ENCODE results near the gene RBPMS2.

RBPMS2 gene

DNA sequence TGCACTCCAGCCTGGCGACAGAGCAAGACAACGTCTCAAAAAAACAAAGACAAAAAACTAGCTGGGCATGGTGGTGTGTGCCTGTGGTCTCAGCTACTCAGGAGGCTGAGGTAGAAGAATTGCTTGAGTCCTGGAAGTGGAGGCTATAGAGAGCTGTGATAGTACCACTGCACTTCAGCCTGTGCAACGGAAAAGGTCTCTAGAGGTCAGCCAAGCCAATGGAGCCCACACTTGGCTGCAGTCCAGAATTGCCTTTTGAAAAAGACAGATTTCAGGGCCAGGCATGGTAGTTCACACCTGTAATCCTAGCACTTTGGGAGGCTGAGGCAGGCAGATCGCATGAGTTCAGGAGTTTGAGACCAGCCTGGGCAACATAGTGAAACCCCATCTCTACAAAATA is 8.4 kb upstream of the RBPMS2 start:
- TF ChIP-seq, protein P1, sequence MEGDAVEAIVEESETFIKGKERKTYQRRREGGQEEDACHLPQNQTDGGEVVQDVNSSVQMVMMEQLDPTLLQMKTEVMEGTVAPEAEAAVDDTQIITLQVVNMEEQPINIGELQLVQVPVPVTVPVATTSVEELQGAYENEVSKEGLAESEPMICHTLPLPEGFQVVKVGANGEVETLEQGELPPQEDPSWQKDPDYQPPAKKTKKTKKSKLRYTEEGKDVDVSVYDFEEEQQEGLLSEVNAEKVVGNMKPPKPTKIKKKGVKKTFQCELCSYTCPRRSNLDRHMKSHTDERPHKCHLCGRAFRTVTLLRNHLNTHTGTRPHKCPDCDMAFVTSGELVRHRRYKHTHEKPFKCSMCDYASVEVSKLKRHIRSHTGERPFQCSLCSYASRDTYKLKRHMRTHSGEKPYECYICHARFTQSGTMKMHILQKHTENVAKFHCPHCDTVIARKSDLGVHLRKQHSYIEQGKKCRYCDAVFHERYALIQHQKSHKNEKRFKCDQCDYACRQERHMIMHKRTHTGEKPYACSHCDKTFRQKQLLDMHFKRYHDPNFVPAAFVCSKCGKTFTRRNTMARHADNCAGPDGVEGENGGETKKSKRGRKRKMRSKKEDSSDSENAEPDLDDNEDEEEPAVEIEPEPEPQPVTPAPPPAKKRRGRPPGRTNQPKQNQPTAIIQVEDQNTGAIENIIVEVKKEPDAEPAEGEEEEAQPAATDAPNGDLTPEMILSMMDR (IDR thresholded peaks at IDR 0.05; ENCODE audit: borderline replicate concordance, extremely low read depth, low read length, poor library complexity, severe bottlenecking): no peak
- TF ChIP-seq EZH2 (IDR thresholded peaks at IDR 0.05; ENCODE audit: borderline replicate concordance, low read depth, low read length, severe bottlenecking): no peak
- no peak for ATAC-seq (ENCODE audit: insufficient read depth, low read depth)

DNA sequence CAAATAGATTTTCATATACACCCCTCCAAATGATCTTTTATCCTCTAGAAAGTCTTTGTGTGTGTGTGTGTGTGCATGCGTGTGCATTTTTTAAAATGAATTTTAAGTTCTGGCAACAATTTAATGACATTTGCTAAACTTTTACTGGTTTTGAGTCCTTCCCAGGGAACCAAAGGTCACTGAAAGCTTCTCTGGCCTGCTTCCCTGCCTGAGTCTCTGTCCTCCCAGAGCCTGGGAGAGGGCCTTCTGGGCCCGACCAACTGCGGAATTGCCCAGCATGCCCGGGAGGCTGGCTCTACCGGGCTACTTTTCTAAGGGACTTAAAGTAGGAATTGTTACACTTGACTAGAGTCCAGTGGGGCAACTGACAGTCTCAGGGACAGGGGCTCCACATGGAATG is 7.4 kb upstream of the RBPMS2 start:
- H4K20me1 ChIP-seq (ENCODE audit: insufficient read depth, low read length): no peaks in the 10 kb centered on the region
- no peak overlapping the region for H3K27ac ChIP-seq (ENCODE audit: low read length)
- TF ChIP-seq, protein P1 (IDR thresholded peaks at IDR 0.05; ENCODE audit: borderline replicate concordance, extremely low read depth, low read length, poor library complexity, severe bottlenecking): no peak
- no peak for TF ChIP-seq EZH2 (IDR thresholded peaks at IDR 0.05; ENCODE audit: borderline replicate concordance, low read depth, low read length, severe bottlenecking)
- H3K27me3 ChIP-seq (ENCODE audit: insufficient read depth, low read length, poor library complexity): no peaks in the 10 kb centered on the region
- H3K4me1 ChIP-seq (ENCODE audit: insufficient read depth, low read length): no peaks in the 10 kb centered on the region
- no peak overlapping the region for H3K9ac ChIP-seq (ENCODE audit: low read depth, low read length)
- no peaks in the 10 kb centered on the region for H3K9me3 ChIP-seq (ENCODE audit: insufficient read depth, low read length, severe bottlenecking)
- no peak for DNase-seq
- no peak overlapping the region for H3K4me3 ChIP-seq (ENCODE audit: low read depth in 1 of 2, low read length in 2 of 2)
- H3K79me2 ChIP-seq (ENCODE audit: insufficient read depth, low read length): no peaks in the 10 kb centered on the region
- H3K4me2 ChIP-seq (ENCODE audit: insufficient read depth, low read length): no peak overlapping the region
- no peak for ATAC-seq (ENCODE audit: insufficient read depth, low read depth)
- no peaks in the 10 kb centered on the region for H3K36me3 ChIP-seq (ENCODE audit: insufficient read depth, low read length)
- H2AFZ ChIP-seq (ENCODE audit: low read depth, low read length): no peak overlapping the region

More for the DNA sequence above, 8.4 kb upstream of the RBPMS2 start:
- Histone ChIP-seq H3K9ac (ENCODE audit: low read depth, low read length) (no peak overlapping the region), H3K4me2 (ENCODE audit: insufficient read depth, low read length) (no peak overlapping the region), H2AFZ (ENCODE audit: low read depth, low read length) (no peak overlapping the region), H3K36me3 (ENCODE audit: insufficient read depth, low read length) (no peaks in the 10 kb centered on the region), H3K27me3 (ENCODE audit: insufficient read depth, low read length, poor library complexity) (no peaks in the 10 kb centered on the region), H3K4me1 (ENCODE audit: insufficient read depth, low read length) (no peaks in the 10 kb centered on the region), H3K79me2 (ENCODE audit: insufficient read depth, low read length) (no peaks in the 10 kb centered on the region), H3K9me3 (ENCODE audit: insufficient read depth, low read length, severe bottlenecking) (no peaks in the 10 kb centered on the region), H3K4me3 (ENCODE audit: low read depth in 1 of 2, low read length in 2 of 2) (no peak overlapping the region), H3K27ac (ENCODE audit: low read length) (no peak overlapping the region), H4K20me1 (ENCODE audit: insufficient read depth, low read length) (no peaks in the 10 kb centered on the region)
- DNase-seq: no peak

- no peak overlapping the region for H3K9ac ChIP-seq (ENCODE audit: low read depth, low read length)
- no peak for TF ChIP-seq EZH2 (IDR thresholded peaks at IDR 0.05; ENCODE audit: borderline replicate concordance, low read depth, low read length, severe bottlenecking)
- TF ChIP-seq, protein P1 (IDR thresholded peaks at IDR 0.05; ENCODE audit: borderline replicate concordance, extremely low read depth, low read length, poor library complexity, severe bottlenecking): no peak
- no peaks in the 10 kb centered on the region for H3K79me2 ChIP-seq (ENCODE audit: insufficient read depth, low read length)
- H2AFZ ChIP-seq (ENCODE audit: low read depth, low read length): no peak overlapping the region
- DNase-seq (no peak), ATAC-seq (ENCODE audit: insufficient read depth, low read depth) (no peak)
- no peak overlapping the region for H3K4me2 ChIP-seq (ENCODE audit: insufficient read depth, low read length)
- peaks cover 1% of the 10 kb centered on the region for H3K4me1 ChIP-seq (ENCODE audit: insufficient read depth, low read length)
- no peak overlapping the region for H3K4me3 ChIP-seq (ENCODE audit: low read depth in 1 of 2, low read length in 2 of 2)
- no peaks in the 10 kb centered on the region for H3K9me3 ChIP-seq (ENCODE audit: insufficient read depth, low read length, severe bottlenecking)
- H4K20me1 ChIP-seq (ENCODE audit: insufficient read depth, low read length): no peaks in the 10 kb centered on the region
- no peaks in the 10 kb centered on the region for H3K36me3 ChIP-seq (ENCODE audit: insufficient read depth, low read length)
- H3K27me3 ChIP-seq (ENCODE audit: insufficient read depth, low read length, poor library complexity): no peaks in the 10 kb centered on the region
- H3K27ac ChIP-seq (ENCODE audit: low read length): no peak overlapping the region
Measured at GRCh38 chr15:64781299-64781698, 5.9 kb upstream of the RBPMS2 start.

Data from DND-41 (cell line).